ENCODE results near the gene PRMT7. TPM values are rescaled to one million over a fixed set of nuclear protein-coding genes. Genes with fewer than 3 reads are reported as not detected.

Gene PRMT7
- total RNA-seq, 4 donors from 2014 or later = 22.3 to 56.7 (median 35.8) TPM

DNA sequence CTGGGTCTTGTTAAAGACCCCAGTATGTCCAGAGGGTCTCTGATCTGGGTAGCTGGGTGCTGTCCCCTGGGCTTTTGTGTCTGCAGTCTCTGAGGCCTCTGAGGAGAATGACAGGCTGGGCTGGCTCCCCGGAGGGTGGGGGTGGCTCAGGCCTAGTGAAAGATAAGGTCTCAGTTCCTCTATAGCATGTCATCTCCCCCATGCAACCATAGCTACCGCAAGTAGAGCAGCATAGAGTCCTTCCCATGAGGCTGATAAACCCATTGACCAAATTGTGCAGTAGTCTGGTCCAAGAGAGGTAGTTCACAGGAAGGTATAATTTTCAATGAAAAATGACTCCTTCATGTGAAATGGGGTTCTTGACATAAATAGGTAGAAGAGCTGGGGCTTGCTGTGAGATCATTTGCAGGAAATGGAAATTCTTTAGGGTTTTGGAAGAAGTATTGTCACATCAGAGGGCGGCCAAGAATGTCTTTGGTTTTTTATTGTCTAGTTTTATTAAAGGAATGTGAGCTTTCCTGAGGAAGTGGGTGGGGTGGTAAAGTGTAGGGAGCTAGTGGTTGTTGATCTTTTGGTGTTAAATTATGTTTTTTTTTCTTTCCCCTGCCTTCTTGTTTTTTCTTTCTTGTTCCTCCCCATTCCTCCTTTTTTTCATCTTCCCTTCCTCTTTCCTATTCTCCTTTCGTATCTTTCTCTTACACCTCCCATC is 21.0 kb upstream of the PRMT7 start:
- ATAC-seq (ENCODE audit: low FRiP score) = no peak
- TF ChIP-seq, protein P1, sequence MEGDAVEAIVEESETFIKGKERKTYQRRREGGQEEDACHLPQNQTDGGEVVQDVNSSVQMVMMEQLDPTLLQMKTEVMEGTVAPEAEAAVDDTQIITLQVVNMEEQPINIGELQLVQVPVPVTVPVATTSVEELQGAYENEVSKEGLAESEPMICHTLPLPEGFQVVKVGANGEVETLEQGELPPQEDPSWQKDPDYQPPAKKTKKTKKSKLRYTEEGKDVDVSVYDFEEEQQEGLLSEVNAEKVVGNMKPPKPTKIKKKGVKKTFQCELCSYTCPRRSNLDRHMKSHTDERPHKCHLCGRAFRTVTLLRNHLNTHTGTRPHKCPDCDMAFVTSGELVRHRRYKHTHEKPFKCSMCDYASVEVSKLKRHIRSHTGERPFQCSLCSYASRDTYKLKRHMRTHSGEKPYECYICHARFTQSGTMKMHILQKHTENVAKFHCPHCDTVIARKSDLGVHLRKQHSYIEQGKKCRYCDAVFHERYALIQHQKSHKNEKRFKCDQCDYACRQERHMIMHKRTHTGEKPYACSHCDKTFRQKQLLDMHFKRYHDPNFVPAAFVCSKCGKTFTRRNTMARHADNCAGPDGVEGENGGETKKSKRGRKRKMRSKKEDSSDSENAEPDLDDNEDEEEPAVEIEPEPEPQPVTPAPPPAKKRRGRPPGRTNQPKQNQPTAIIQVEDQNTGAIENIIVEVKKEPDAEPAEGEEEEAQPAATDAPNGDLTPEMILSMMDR (IDR thresholded peaks at IDR 0.05) = no peak
- DNase-seq (ENCODE audit: low spot score) = no peak

DNA sequence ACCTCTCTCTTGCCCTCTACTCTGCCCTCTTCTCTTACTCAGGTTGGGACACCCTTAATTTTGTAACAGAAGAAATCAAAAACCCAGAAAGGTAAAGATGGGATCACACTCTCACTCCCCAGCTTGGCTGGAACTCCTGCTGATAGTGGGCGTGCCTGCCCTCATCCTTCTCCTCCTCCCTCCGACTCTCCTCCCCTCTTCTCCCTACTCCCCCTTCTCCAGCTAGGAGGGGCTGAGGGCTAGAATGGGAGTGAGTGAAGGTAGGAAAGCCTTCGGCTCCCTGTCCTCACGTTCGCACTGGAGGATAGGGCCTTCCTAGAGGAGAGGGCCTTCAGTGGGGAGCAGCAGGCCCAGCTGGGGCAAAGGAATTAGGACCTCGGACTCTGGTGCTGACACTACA is 20.4 kb upstream of the PRMT7 start:
- TF ChIP-seq, protein P1 (IDR thresholded peaks at IDR 0.05) = no peak
- DNase-seq (ENCODE audit: low spot score) (no peak), ATAC-seq (ENCODE audit: low FRiP score) (no peak)

DNA sequence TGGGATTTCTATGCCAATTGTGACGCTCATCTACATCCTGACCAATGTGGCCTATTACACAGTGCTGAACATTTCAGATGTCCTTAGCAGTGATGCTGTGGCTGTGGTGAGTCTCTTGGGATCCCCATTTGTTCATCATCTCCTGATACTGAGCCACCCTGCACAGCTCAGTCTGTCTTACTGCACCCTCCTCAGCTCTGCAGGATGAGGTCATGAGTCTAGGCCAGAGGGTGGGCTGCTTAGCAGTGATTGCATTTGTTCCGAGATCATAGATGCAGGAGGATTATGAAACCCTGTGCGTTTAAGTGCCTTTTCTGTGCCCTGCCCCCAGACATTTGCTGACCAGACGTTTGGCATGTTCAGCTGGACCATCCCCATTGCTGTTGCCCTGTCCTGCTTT is 19.6 kb upstream of the PRMT7 start:
- no peak for DNase-seq (ENCODE audit: low spot score)
- ATAC-seq (ENCODE audit: low FRiP score) = peak; percentile 46
- TF ChIP-seq, protein P1 (IDR thresholded peaks at IDR 0.05) = no peak

DNA sequence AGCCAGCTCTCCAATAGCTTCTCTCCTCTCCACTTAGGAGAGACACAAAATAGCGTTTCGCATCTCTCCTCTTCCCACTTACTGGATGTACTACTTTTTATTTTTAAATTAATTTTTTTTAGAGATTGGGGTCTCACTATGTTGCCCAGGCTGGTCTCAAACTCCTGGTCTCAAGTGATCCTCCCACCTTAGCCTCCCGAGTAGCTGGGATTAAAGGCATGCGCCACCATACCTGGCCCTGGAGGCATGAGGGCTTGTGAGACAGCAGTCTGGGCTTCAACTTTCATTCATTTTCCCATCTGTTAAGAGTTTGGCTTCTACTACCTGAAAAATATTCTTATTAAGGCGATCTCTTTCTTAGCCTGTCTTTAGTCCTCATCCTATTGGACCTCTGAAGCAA is 18.4 kb upstream of the PRMT7 start:
- TF ChIP-seq, protein P1 (IDR thresholded peaks at IDR 0.05) = no peak
- DNase-seq (ENCODE audit: low spot score) = no peak
- ATAC-seq (ENCODE audit: low FRiP score) = no peak

DNA sequence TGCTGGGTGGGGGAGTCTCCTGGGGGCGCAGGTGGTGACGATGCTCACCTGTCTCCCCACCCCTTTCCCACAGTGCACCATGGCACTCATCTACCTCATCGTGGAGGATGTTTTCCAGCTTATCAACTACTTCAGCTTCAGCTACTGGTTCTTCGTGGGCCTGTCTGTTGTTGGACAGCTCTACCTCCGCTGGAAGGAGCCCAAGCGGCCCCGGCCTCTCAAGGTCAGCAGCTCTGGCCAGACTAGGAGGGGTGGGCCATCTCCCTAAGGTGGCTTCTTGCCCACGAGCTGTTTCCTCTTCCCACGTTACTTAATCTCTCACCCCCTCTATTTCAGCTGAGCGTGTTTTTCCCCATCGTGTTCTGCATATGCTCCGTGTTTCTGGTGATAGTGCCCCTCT is 14.5 kb upstream of the PRMT7 start:
- TF ChIP-seq, protein P1 (IDR thresholded peaks at IDR 0.05) = no peak
- DNase-seq (ENCODE audit: low spot score) (no peak), ATAC-seq (ENCODE audit: low FRiP score) (no peak)

DNA sequence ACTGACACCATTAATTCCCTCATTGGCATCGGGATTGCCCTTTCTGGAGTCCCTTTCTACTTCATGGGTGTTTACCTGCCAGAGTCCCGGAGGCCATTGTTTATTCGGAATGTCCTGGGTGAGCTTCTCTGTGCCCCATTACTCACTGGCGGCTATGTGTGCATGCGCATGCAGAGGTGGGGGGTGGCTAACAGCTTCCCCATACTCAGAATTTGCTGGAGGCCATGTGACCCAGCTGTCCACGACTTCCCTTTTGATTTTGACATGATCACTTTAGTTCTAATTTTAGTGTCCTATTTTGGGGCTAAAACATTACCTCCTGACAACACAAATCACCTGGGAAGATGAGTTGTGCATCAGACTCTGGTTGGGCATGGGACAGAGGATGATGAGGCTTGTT is 14.1 kb upstream of the PRMT7 start:
- DNase-seq (ENCODE audit: low spot score) = no peak
- TF ChIP-seq, protein P1 (IDR thresholded peaks at IDR 0.05) = no peak
- ATAC-seq (ENCODE audit: low FRiP score) = no peak

DNA sequence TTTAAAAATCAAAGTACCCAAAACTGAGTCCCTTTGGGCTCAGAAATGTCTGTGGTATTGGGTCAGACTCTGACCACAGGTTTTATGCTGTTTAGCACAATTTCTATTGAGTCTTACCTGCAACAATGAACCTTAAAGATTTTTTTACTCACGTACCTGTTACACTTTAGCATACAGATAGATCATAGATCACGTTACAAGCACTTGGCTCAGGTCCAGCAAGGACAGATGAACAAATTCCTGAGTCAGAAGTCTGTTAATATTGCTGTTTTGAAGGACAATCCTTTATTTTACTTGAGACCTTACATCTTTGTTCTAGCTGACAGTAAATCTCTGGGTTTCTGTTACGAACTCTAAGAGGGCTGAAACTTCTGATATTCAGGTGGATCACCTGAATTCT is 12.9 kb upstream of the PRMT7 start:
- no peak for DNase-seq (ENCODE audit: low spot score)
- TF ChIP-seq, protein P1 (IDR thresholded peaks at IDR 0.05) = no peak
- ATAC-seq (ENCODE audit: low FRiP score) = no peak
